HUES6 (cell line): Measurements from ENCODE around the gene PDK2.

ENCODE experiments used
- H3K27ac ChIP-seq: 2 replicates; pipeline ENCODE4 v1.7.0; 2013; ENCODE audit warnings: low read depth, mild to moderate bottlenecking, low read length, inconsistent platforms
- H3K27me3 ChIP-seq: 2 replicates; pipeline ENCODE4 v1.6.1; 2013; ENCODE audit warnings: low read length; ENCODE audit not compliant: control insufficient read depth, insufficient read depth
- H3K36me3 ChIP-seq: 2 replicates; pipeline ENCODE4 v1.6.1; 2013; ENCODE audit warnings: low read length; ENCODE audit not compliant: control insufficient read depth, insufficient read depth
- H3K4me1 ChIP-seq: 2 replicates; pipeline ENCODE4 v1.6.1; 2013; ENCODE audit warnings: low read length; ENCODE audit not compliant: control insufficient read depth, insufficient read depth
- H3K4me3 ChIP-seq: 2 replicates; pipeline ENCODE4 v1.5.1; 2013; ENCODE audit warnings: low read depth, low read length
- H3K9ac ChIP-seq: one replicate; pipeline ENCODE4 v1.6.1; 2013; ENCODE audit warnings: mild to moderate bottlenecking, low read length
- H3K9me3 ChIP-seq: 2 replicates; pipeline ENCODE4 v1.6.1; 2013; ENCODE audit warnings: low read depth, low read length; ENCODE audit not compliant: control insufficient read depth, insufficient read depth

The PDK2 gene

GRCh38 chr17:50110591-50111349 is 15.6 kb downstream of the PDK2 start:
- H3K9me3 ChIP-seq = no peaks in the 10 kb centered on the region
- H3K27ac ChIP-seq = peak overlapping the region; percentile 50; the same call in 1 of the 2 replicates
- peaks cover 23% of the 10 kb centered on the region for H3K4me1 ChIP-seq
- no peaks in the 10 kb centered on the region for H3K27me3 ChIP-seq
- H3K4me3 ChIP-seq = no peak overlapping the region
- peak overlapping the region; percentile 65 for H3K9ac ChIP-seq
- H3K36me3 ChIP-seq = peaks cover 5% of the 10 kb centered on the region; the same call in 1 of the 2 replicates

DNA sequence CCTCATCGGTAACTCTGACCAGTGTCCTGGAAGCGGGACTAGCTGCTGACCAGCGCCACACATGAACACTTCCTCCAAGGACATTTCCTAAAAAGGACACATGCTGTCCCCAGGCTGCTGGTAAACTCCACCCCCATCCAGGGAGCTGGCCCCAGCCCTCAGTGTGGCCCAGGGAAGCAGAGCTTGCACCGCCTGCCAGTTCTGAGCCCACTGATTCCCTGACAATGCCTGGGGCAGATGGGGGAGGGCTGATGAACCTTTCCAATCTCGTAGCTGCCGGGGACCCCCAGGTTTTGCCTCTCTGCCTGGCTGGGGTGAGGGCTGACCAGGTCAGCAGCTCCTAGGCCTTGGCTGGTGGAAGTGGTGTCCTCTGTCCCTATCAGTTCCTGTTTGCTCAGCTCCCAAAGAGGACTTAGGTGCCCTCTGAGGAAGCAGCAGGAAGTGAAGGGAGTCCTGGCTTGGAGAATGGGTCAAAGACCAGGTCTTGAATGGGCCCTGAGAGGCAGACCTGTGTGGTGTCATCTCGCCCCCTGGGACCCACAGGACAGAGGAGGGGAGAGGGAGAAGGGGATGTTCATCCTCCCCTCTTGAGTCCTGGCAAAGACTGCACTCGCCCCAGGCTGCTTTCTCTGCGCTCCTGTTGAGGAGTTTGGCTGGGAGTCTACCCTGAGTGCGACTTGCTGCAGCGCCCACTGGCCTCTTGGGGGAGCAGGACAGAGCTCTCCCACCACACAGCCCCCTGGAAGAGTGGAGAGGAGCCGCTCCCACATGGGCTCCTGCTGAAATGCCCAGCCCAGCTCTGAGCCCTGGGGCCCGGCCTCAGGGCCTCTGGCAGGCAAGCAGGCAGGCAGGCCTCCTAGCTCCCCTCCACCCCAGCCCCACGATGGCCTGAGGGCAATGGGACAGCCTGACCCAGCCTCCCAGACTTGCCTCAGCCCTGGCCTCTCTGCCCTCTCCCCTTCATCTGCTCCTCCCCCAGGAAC is 16.8 kb downstream of the PDK2 start:
- no peaks in the 10 kb centered on the region; the same call in 1 of the 2 replicates for H3K27me3 ChIP-seq
- H3K4me3 ChIP-seq = no peak overlapping the region
- peaks cover 26% of the 10 kb centered on the region for H3K4me1 ChIP-seq
- H3K27ac ChIP-seq = peak overlapping the region; percentile 61; the same call in 1 of the 2 replicates
- peak overlapping the region; percentile 65 for H3K9ac ChIP-seq
- no peaks in the 10 kb centered on the region for H3K9me3 ChIP-seq
- no peaks in the 10 kb centered on the region; the same call in 1 of the 2 replicates for H3K36me3 ChIP-seq

DNA sequence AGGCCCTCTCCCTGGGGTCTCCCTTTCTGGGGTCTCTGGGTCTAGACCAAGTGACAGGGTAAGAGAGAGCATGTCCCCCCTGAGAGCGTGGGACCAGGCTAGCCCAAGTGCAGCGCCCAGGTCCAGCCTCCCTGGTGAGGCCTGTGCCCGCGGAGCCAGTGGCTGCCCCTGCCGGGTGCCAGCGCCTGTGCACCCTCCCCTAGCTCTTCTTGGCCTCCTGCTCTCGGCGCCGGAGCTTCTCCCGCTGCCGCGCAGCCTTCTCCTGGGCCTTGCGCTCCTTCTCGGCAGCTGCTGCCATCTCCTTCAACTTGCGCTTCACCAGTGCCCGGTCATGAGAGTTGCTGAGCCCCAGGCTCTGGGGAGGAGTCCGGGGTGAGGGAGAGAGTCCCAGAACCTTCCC is 17.5 kb downstream of the PDK2 start:
- Histone ChIP-seq H3K9me3 (no peaks in the 10 kb centered on the region), H3K27me3 (peaks cover 3% of the 10 kb centered on the region; the same call in 1 of the 2 replicates), H3K4me3 (no peak overlapping the region), H3K9ac (no peak overlapping the region), H3K4me1 (peaks cover 28% of the 10 kb centered on the region), H3K36me3 (no peaks in the 10 kb centered on the region), H3K27ac (no peak overlapping the region)

DNA sequence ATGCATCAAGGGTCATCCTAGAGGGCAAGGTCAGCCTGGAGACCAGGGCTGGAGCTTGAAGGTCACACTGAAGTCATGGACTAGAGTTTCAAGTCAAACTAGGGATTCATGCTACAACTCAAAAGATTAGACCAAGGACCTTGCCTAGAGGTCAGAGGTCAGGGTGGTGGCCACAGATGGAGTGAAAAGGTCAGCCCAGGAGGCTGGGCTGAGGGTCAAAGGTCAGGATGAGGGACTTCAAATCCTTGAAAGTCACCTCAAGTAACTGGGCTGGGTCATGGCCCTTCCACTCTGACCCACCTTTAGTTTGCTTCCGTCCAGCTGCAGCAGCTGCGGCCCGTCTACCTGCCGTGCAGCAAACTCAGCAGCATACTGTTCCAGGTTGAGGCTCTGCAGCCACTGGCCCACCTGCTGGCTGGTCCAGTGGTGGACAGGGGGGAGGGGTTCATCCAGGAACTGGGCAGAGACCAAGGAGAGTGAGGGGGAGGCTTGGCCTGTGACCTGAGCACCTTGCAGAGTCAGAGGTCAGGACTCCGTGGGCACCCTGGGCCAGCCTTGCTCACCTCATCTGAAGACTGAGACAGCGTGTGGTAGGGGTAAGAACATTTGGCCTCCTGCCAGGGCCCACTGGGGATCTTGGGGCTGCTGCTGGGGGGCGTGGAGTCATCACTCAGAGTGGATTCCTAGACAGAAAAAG is 18.6 kb downstream of the PDK2 start:
- H3K27me3 ChIP-seq = peaks cover 12% of the 10 kb centered on the region
- no peak overlapping the region for H3K27ac ChIP-seq
- no peak overlapping the region for H3K9ac ChIP-seq
- no peaks in the 10 kb centered on the region for H3K36me3 ChIP-seq
- H3K4me1 ChIP-seq = peaks cover 30% of the 10 kb centered on the region
- no peaks in the 10 kb centered on the region for H3K9me3 ChIP-seq
- no peak overlapping the region for H3K4me3 ChIP-seq

DNA sequence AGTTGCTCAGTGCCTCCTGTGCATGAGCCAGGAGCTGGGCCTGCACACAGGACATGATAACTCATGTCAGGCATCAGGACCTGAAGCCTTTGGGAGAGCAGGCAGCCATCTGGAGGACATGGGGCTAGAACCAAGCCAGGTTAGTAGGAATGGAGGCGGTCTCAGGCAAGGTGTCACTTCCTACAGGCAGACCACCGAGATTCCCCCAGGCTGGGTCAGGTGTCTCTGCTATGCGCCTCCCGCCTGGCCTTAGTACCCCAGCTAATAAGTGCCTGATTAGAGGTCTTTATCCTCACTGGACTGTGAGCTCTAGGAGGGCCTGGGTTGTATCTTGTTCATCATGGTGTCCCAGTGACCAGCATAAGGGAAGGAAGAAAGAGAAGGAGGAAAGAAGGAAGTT is 19.2 kb downstream of the PDK2 start:
- H3K9ac ChIP-seq = no peak overlapping the region
- H3K36me3 ChIP-seq = no peaks in the 10 kb centered on the region
- H3K4me1 ChIP-seq = peaks cover 30% of the 10 kb centered on the region
- no peak overlapping the region for H3K4me3 ChIP-seq
- H3K9me3 ChIP-seq = no peaks in the 10 kb centered on the region
- peaks cover 18% of the 10 kb centered on the region for H3K27me3 ChIP-seq
- H3K27ac ChIP-seq = no peak overlapping the region

- peaks cover 24% of the 10 kb centered on the region for H3K27me3 ChIP-seq
- no peak overlapping the region for H3K9ac ChIP-seq
- H3K9me3 ChIP-seq = no peaks in the 10 kb centered on the region
- no peak overlapping the region for H3K4me3 ChIP-seq
- no peaks in the 10 kb centered on the region for H3K36me3 ChIP-seq
- peaks cover 30% of the 10 kb centered on the region for H3K4me1 ChIP-seq
- no peak overlapping the region for H3K27ac ChIP-seq
Measured at GRCh38 chr17:50114849-50115357, 19.8 kb downstream of the PDK2 start.

DNA sequence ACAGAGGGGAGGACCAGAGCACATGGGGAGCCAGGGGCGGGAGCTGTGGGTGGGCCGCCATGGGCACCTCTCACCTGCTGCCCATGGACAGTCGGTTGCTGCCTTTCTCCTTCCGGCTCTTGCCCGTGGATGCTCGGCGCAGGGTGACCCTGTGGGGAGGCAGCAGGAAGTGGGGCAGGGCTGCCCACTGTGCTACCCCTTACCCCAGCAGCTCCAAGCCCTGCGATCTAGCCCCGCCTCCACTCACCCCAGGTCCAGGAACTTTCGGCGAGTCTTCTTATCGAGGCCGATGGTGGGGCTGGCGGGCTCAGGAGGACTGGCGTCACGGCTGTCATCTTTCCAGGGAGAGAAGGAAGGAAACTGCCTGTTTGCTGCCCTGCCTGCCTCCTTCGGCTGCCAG is 20.6 kb downstream of the PDK2 start:
- H3K27ac ChIP-seq = no peak overlapping the region
- no peaks in the 10 kb centered on the region for H3K9me3 ChIP-seq
- no peaks in the 10 kb centered on the region for H3K36me3 ChIP-seq
- no peak overlapping the region for H3K9ac ChIP-seq
- no peak overlapping the region for H3K4me3 ChIP-seq
- peaks cover 30% of the 10 kb centered on the region for H3K4me1 ChIP-seq
- H3K27me3 ChIP-seq = peaks cover 27% of the 10 kb centered on the region

DNA sequence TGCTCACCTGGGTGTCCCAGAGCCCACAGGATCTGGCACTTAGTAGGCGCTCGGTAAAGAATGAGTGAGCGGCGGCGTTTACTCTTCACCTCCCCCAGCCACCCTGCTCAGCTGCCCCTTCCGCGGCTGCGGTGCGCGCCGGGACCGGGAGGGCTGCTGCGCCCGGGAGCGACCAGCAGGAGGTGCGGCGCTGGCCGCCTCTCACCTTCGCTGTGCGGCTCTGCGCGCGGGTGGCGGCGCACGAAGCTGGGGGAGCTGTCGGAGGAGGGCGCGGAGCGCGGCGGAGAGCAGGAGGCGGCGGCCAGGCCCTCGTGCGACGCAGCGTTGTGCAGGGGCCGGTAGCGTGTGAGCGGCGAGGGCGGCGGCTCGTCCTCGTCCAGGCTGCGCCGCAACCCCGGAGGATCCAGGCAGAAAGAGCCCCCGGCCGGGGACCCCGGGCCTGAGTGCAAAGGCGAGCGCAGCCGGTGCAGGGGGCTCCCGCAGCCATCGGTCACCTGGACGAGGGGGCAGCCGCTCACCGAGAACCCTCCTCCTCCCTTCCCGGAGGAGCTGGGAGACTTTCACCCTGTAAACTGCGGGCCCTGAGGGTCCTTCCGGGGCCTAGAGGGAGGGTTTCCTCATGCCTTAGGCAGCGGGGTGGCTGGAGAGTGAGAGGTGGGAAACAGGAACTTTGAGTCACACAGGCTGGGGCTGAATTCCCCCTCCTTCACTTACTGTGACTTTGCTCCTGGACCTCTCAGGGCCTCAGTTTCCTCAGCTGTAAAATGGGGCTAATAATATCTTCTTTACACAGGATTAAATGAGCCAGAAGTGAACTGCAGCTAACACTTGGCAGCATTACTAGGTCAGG is 22.3 kb downstream of the PDK2 start:
- no peaks in the 10 kb centered on the region for H3K36me3 ChIP-seq
- H3K4me1 ChIP-seq = peaks cover 16% of the 10 kb centered on the region
- peak overlapping the region; percentile 46 for H3K4me3 ChIP-seq
- H3K9ac ChIP-seq = peak overlapping the region; percentile 14
- H3K27ac ChIP-seq = no peak overlapping the region
- no peaks in the 10 kb centered on the region for H3K9me3 ChIP-seq
- peaks cover 31% of the 10 kb centered on the region for H3K27me3 ChIP-seq

DNA sequence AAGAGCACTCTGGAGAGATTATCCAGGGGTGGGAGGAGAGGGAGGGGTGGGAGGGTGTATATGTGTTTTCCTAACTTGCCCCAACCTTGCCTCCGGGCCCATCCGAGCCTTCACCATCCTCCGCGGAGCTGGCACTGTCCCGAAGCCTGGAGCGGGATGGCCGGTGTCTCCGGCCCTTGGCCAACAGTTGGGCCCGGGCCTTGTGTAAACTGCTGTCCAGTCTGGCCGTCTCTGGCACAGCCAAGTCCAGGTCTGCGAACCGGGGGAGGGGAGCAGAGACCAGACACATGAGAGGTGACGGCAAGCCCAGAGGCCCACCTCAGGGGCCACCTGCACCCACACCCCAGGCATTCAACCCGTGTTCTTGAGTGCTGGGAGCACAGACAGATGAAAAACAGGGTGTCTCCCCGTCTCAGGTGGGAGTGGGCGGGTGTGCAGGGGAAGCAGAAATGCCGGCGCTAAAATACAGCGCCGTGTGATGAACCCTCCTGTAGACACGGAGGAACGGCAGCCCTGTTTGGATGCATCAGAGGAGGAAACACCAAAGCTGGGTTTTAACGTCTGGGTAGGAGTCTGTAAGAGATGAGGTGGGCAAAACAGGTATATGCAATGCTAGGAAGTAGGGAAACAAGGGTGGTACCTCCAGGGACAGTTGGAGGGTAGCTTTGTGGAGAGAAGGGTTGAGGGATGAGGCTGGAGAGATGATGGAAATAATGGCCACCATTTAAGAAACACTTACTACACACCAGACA is 23.1 kb downstream of the PDK2 start:
- H3K4me1 ChIP-seq = peaks cover 21% of the 10 kb centered on the region
- H3K36me3 ChIP-seq = no peaks in the 10 kb centered on the region
- peaks cover 31% of the 10 kb centered on the region for H3K27me3 ChIP-seq

More for the DNA sequence above, 23.1 kb downstream of the PDK2 start:
- Histone ChIP-seq H3K27ac (no peak overlapping the region), H3K9me3 (no peaks in the 10 kb centered on the region), H3K9ac (no peak overlapping the region), H3K4me3 (no peak overlapping the region)
